Neural cell (in vitro differentiated cells): ENCODE data around the gene ARSA.

Experiments used
- CTCF ChIP-seq: fragments of 450-650 bp; IDR thresholded peaks from 2 replicates; pipeline ENCODE4 v1.5.1; 2014; ENCODE audit warnings: antibody characterized with exemption, mild to moderate bottlenecking, moderate library complexity; ENCODE audit not compliant: poor library complexity, severe bottlenecking
- EP300 ChIP-seq: fragments of 450-650 bp; conservative IDR thresholded peaks from 2 replicates; pipeline ENCODE4 v1.6.1; 2014; ENCODE audit warnings: antibody characterized with exemption, mild to moderate bottlenecking, moderate library complexity; ENCODE audit not compliant: poor library complexity, severe bottlenecking
- EZH2 ChIP-seq: fragments of 200-600, 300-800 bp; shearing (Covaris generic), sonication (generic); IDR thresholded peaks from 2 replicates; pipeline ENCODE4 v1.6.1; 2014; ENCODE audit warnings: antibody characterized with exemption, low read length, borderline replicate concordance, mild to moderate bottlenecking; ENCODE audit not compliant: insufficient read depth, poor library complexity, severe bottlenecking
- MXI1 ChIP-seq: fragments of 450-650 bp; conservative IDR thresholded peaks from 2 replicates; pipeline ENCODE4 v1.6.1; 2014; ENCODE audit warnings: antibody characterized with exemption, mild to moderate bottlenecking; ENCODE audit not compliant: poor library complexity, severe bottlenecking
- POLR2AphosphoS5 ChIP-seq: IDR thresholded peaks from 2 replicates; pipeline ENCODE4 v1.6.1; 2012
- RAD21 ChIP-seq: fragments of 450-650 bp; conservative IDR thresholded peaks from 2 replicates; pipeline ENCODE4 v1.6.1; 2014; ENCODE audit warnings: antibody characterized with exemption, mild to moderate bottlenecking, moderate library complexity
- REST ChIP-seq: IDR thresholded peaks from 2 replicates; pipeline ENCODE4 v1.6.1; 2012; ENCODE audit warnings: borderline replicate concordance
- TAF1 ChIP-seq: IDR thresholded peaks from 2 replicates; pipeline ENCODE4 v1.6.1; 2012; ENCODE audit warnings: low read depth

GRCh38 chr22:50621948-50622722, 5.8 kb downstream of the ARSA start:
- TF ChIP-seq EP300 (no peak), CTCF (no peak), TAF1 (no peak), POLR2AphosphoS5 (no peak), MXI1 (no peak), REST (no peak), RAD21 (no peak), EZH2 (no peak)
